ENCODE results near the gene ANO3. TPM values are rescaled to one million over a fixed set of nuclear protein-coding genes. Genes with fewer than 3 reads are reported as not detected.
"Not testable (repeated sequence)": the region's sequence is repeated elsewhere in the genome, so short reads cannot be mapped to it uniquely, and the experiment has no call there.

ANO3 gene
- total RNA-seq, 6 experiments from 2014 or later, result 0.02 to 0.10 (median 0.05) TPM; not detected in 1

GRCh38 chr11:26623076-26623659 lies 291.2 kb downstream of the ANO3 start:
- no peak overlapping the region for H3K4me3 Mint-ChIP-seq
- H3K27me3 Mint-ChIP-seq (ENCODE audit: insufficient read depth), result peaks cover 7% of the 10 kb centered on the region; the same call in 1 of the 2 replicates
- H3K27ac Mint-ChIP-seq, result no peak overlapping the region
- H3K4me1 Mint-ChIP-seq (ENCODE audit: low read depth), result peaks cover 26% of the 10 kb centered on the region
- no peaks in the 10 kb centered on the region for H3K9me3 Mint-ChIP-seq
- no peaks in the 10 kb centered on the region for H3K36me3 Mint-ChIP-seq (ENCODE audit: low read depth)
- no peak for TF ChIP-seq CTCF (IDR thresholded peaks at IDR 0.05)
- DNase-seq, result no peak

GRCh38 chr11:26626346-26626745 lies 294.4 kb downstream of the ANO3 start:
- Mint-ChIP-seq H3K4me3 (no peak overlapping the region), H3K27me3 (ENCODE audit: insufficient read depth) (peaks cover 7% of the 10 kb centered on the region), H3K27ac (no peak overlapping the region), H3K9me3 (no peaks in the 10 kb centered on the region), H3K4me1 (ENCODE audit: low read depth) (peaks cover 17% of the 10 kb centered on the region), H3K36me3 (ENCODE audit: low read depth) (no peaks in the 10 kb centered on the region)
- no peak for DNase-seq
- TF ChIP-seq CTCF (IDR thresholded peaks at IDR 0.05), result no peak

GRCh38 chr11:26632691-26633159 lies 300.8 kb downstream of the ANO3 start:
- Mint-ChIP-seq H3K36me3 (ENCODE audit: low read depth) (no peaks in the 10 kb centered on the region), H3K4me1 (ENCODE audit: low read depth) (no peaks in the 10 kb centered on the region), H3K9me3 (no peaks in the 10 kb centered on the region), H3K27ac (no peak overlapping the region), H3K4me3 (no peak overlapping the region), H3K27me3 (ENCODE audit: insufficient read depth) (peaks cover 4% of the 10 kb centered on the region)
- no peak for TF ChIP-seq CTCF (IDR thresholded peaks at IDR 0.05)
- DNase-seq, result no peak

- not testable (repeated sequence) for H3K4me3 Mint-ChIP-seq; H3K36me3 Mint-ChIP-seq (ENCODE audit: low read depth); H3K4me1 Mint-ChIP-seq (ENCODE audit: low read depth)
Observed at GRCh38 chr11:26643314-26643713, 311.4 kb downstream of the ANO3 start.

GRCh38 chr11:26649884-26650283 lies 318.0 kb downstream of the ANO3 start:
- TF ChIP-seq CTCF (IDR thresholded peaks at IDR 0.05), result peak; percentile 88
- no peaks in the 10 kb centered on the region for H3K9me3 Mint-ChIP-seq
- H3K27ac Mint-ChIP-seq, result no peak overlapping the region
- no peak overlapping the region for H3K4me3 Mint-ChIP-seq
- DNase-seq, result peak; percentile 48
- H3K4me1 Mint-ChIP-seq (ENCODE audit: low read depth), result no peaks in the 10 kb centered on the region
- H3K27me3 Mint-ChIP-seq (ENCODE audit: insufficient read depth), result peaks cover 2% of the 10 kb centered on the region; the same call in 1 of the 2 replicates
- no peaks in the 10 kb centered on the region for H3K36me3 Mint-ChIP-seq (ENCODE audit: low read depth)

More at GRCh38 chr11:26643314-26643713, 311.4 kb downstream of the ANO3 start:
- H3K9me3 Mint-ChIP-seq; H3K27ac Mint-ChIP-seq; H3K27me3 Mint-ChIP-seq (ENCODE audit: insufficient read depth); DNase-seq: not testable (repeated sequence)

GRCh38 chr11:26651916-26652315 lies 320.0 kb downstream of the ANO3 start:
- H3K9me3 Mint-ChIP-seq, result no peaks in the 10 kb centered on the region
- no peak overlapping the region for H3K27ac Mint-ChIP-seq
- no peak for TF ChIP-seq CTCF (IDR thresholded peaks at IDR 0.05)
- DNase-seq, result no peak
- H3K27me3 Mint-ChIP-seq (ENCODE audit: insufficient read depth), result peaks cover 2% of the 10 kb centered on the region; the same call in 1 of the 2 replicates
- no peak overlapping the region for H3K4me3 Mint-ChIP-seq
- H3K4me1 Mint-ChIP-seq (ENCODE audit: low read depth), result no peaks in the 10 kb centered on the region
- H3K36me3 Mint-ChIP-seq (ENCODE audit: low read depth), result no peaks in the 10 kb centered on the region

Measured in HFFc6 (cell line).